Endometrium (tissue), 2 donors: ENCODE data around the gene DUSP19.
A peak's percentile ranks its signal among the peaks of the same experiment; 100 is the strongest.

ENCODE experiments used
- FAIRE-seq: peaks from 2 replicates; lab custom pipeline; 2012; peaks lifted over from hg19 to GRCh38; lab: Jason Lieb, UNC
- donor health status: control.
- donor health status: control.

DUSP19 gene

DNA sequence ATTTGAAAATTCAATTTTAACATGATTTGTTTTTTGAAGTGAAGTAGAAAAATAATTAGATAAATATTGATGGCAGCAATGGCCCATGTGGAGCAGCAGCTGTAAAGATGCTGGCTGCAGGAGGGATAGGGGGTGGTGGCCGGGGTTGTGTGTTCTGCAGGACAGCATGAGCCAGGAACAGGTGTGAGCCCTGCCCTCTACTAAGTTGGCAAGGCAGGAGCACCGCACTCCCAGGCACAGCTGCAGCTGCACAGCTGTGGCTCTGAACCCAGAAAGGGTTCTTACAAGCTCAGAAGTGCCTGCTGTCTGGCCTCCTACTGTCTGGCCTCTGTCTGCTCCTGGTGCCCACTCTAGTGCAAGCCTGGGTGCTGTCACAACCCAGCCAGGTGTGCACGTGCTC lies 10.0 kb upstream of the DUSP19 start:
- no peak for FAIRE-seq

GRCh38 chr2:183069174-183069573 lies 9.4 kb upstream of the DUSP19 start:
- FAIRE-seq: no peak

DNA sequence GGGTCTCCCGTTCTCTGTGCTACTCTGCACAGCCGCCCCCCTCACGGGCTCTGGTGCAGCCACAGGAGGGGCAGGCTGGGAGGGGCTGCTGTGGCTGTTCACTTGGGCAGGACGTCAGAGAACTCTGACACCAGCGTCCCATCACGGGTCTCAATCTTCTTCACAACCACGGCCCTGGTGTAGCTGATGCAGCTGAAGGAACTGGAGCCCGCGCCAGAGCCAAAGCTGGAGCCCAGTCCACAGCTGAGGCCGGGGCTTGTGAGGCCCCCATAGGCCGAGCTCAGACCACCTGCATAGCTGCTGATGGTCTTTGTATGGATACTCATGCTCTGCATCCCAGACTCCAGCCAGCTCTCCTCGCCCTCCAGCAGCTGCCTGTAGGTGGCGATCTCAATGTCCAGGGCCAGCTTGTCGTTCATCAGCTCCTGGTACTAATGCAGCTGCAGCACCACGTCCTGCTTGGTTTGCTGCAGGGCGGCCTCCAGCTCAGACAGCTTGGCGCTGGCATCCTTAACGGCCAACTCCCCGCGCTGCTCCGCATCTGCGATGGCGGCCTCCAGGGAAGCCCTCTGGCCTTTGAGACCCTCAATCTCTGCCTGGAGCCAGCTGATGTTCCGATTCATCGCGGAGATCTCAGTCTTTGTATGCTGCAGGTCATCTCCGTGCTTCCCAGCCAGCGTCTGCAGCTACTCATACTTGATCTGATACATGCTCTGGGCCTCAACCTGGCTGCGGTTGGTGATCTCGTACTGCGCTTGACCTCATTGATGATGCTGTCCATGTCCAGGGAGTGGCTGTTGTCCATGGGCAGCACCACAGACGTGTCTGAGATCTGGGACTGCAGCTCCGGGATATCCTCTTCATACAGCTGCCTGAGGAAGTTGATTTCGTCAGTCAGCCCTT lies 7.4 kb upstream of the DUSP19 start:
- FAIRE-seq: no peak

DNA sequence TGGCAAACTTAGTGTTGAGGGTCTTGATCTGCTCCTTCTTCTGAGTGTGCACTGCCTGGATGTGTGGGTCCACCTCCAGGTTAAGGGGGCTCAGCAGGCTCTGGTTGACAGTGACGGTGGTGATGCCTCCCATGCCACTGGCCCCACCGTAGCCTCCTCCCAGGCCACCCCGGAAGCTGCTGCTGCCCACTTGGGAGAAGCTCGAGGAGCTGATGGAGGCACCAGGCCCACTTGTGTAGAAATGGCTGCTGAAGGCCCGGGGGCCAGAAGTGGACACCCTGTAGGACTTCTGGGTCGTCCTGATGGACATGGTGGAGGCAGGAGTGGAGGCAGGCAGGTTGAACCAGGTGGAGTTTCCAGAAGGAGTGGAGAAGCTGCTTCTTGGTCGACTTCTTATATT lies 6.4 kb upstream of the DUSP19 start:
- FAIRE-seq: no peak

DNA sequence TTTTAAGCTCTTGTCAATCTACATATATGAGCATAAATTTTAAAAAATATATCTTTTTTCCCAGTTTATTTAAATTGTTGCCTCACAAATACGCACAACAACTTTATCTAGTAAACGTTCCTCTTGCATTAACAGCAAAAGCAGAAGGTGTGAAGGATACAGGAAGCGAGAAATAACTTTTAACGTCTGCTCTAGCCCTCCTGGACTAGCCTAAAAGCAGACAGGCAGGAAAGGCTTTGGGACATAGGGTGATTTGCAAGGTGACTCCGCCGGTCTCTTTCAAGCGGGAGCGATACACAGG lies 434 bp upstream of the DUSP19 start:
- FAIRE-seq: no peak

- FAIRE-seq: no peak
These were observed 710 bp downstream of the DUSP19 start for GRCh38 chr2:183079139-183079775.

DNA sequence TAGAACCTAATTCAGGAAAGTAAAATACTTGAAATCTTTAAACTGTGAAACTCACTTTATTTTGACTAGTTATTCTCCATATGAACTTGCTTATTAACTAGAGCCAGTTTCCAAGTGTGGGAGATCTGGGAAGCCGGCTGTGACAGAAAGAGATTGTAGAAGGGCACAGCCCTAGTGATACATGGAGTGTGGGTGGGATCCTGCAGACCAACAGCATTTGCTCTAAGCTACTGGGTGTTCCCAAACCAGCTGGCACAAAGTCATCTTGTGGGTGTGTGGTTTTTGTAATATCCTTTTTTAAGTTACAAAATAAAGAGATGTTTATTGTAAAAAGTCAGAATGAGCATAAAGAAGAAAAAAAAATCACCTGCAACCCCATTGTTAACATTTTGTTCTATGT lies 3.4 kb downstream of the DUSP19 start:
- FAIRE-seq: no peak

- no peak for FAIRE-seq
These were observed 9.5 kb downstream of the DUSP19 start for GRCh38 chr2:183088061-183088460.

GRCh38 chr2:183089192-183089851 lies 10.8 kb downstream of the DUSP19 start:
- no peak for FAIRE-seq

- FAIRE-seq: no peak
These were observed 12.9 kb downstream of the DUSP19 start for GRCh38 chr2:183091318-183091953.

DNA sequence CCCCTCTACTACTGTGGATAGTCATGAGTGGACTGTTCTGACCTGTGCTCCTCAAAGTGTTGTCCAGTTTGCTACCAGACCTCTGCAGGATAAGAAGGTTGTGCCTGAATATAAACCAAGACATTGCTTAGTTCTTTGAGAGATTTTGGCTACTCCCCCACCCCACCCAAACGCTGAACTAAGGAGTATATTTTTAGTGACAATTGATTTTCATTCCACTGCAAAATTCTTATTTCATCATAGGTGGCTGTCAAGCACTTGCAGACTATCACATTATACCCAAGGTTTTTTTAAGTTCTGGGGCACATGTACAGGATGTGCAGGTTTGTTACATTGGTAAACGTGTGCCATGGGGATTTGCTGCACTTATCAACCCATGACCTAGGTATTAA lies 13.4 kb downstream of the DUSP19 start:
- no peak for FAIRE-seq

- FAIRE-seq: no peak
These were observed 15.5 kb downstream of the DUSP19 start for GRCh38 chr2:183093857-183094657.

DNA sequence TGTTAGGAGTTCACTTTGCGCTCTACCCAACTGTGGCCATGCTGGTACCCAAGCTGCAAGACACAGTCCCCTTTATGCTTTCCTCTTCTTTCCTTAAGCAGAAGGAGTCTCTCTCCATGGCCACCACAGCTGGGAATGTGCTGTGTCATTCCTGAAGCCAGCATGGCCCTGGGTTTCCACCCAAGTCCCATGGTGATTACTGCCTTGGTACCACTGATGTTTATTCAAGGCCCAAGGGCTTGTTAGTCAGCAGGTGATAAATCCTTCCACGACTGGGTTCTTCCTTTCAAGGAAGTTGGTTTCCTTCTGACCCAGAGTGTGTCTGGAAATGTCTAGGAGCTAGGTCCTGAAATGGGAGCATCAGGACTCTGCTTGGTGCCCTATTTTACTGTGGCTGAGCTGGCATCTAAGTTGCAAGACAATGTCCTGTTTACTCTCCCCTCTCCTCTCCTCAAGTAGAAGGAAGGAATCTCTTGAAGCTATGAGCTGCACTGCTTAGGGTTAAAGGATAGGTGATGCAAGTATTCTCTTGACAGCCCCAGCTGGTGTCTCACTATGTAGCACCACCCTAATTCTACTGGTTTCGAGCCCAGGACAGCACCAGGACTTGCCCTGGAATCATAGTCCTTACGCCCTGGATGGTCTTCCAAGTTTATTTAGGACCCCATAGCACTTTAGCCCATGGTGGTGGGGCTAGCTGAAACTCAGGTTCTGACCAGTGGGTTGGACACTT lies 27.0 kb downstream of the DUSP19 start:
- no peak for FAIRE-seq

DNA sequence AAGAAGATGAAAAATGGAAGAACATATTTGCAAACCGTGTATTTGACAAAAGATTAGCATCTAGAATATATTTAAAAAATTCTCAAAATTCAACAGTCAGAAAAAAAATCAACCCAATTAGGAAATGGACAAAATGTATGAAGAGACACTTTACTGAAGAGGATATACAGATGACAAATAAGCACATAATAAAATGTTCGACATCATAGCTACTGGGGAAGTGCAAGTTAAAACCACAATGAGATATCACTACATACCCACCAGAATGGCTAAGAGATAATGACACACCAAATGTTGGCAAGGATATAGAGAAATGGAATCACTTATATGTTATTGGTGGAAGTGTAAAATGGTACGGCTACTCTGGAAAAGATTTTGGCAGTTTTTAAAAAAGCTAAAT lies 34.0 kb downstream of the DUSP19 start:
- FAIRE-seq: no peak

DNA sequence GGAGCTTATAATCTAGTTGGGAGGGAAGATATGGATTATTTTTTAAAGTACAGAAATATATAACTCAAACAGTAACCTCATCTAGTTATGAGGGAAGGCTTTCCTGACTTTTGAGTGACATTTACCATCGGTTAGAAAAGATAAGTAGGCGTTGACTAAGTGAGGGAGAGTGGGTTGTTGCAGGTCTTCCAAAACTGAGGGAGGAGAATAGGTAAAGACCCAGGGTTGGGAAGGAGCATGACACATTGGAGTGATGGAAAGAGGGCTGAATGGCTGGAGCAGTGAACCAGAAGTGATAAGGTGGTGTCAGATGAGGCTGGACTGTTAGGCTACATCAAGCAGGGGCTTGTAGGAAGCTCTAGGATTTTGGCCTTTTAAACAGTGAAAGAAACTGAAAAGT lies 35.1 kb downstream of the DUSP19 start:
- no peak for FAIRE-seq

DNA sequence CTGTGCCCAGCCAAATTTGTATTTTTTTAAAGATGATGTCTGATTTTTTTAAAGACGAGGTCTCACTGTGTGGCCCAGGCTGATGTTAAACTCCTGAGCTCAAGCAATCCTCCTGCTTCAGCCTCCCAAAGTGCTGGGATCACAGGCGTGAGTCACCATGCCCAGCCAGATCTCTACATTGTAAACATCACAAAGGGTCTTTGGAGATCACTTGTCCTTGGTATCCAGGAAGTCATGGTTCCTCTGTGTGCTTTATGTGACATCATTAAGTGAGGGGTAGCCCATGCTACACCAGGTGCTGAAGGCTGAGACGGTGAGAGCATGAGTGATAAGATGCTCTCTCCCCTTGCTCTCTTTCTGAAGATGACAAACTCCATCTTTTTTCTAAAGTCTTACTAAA lies 38.7 kb downstream of the DUSP19 start:
- no peak for FAIRE-seq

DNA sequence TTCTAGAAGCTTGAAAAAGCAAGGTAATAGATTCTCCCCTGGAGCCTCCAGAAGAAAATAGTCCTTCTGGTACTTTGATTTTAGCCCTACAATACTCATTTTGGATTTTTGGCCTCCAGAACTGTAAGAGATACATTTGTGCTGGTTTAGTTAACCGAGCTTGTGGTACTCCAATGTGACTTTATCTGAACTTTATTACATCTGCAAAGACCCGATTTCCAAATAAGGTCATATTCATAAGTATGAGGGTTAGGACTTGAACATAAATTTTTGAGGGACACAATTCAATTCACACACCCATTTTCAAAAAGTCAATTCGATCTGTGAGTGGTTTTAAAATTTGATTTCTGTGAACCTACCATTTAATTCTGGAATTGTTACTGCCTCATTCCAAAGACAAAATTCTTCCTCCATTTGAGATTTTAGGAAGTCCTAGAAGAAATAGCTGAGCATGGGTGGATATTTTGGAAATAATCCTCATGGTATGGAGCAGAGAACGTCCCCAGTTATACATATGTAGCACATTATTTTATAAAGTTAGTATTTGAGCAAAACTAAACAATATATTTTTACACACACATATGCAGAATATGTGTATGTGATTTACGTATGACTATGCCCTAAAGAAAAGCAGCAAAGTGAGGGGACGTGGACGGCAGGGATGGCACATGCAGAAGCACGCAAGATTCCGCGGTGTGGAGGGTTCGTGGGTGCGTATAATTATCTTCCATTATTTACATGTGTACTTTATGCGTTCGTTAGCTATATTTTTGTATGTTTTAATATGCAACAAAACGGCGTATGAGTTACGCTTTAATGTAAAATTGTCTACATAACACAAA lies 44.8 kb downstream of the DUSP19 start:
- FAIRE-seq: no peak

GRCh38 chr2:183123959-183124221 lies 45.3 kb downstream of the DUSP19 start:
- peak; percentile 46 for FAIRE-seq

GRCh38 chr2:183124222-183124956 lies 45.8 kb downstream of the DUSP19 start, which contains the start of gene NUP35:
TSS of gene NUP35 (plus strand) at chr2:183124443. CDS start at chr2:183124458, 15 bp downstream.
- FAIRE-seq: peak; percentile 80

GRCh38 chr2:183124957-183125255 lies 46.4 kb downstream of the DUSP19 start:
- FAIRE-seq: no peak
